ENCODE data around the gene COL18A1. TPM values are rescaled to one million over a fixed set of nuclear protein-coding genes. Genes with fewer than 3 reads are reported as not detected.

The COL18A1 gene
- total RNA-seq, 1 donor from 2014 or later: 52.6 TPM

DNA sequence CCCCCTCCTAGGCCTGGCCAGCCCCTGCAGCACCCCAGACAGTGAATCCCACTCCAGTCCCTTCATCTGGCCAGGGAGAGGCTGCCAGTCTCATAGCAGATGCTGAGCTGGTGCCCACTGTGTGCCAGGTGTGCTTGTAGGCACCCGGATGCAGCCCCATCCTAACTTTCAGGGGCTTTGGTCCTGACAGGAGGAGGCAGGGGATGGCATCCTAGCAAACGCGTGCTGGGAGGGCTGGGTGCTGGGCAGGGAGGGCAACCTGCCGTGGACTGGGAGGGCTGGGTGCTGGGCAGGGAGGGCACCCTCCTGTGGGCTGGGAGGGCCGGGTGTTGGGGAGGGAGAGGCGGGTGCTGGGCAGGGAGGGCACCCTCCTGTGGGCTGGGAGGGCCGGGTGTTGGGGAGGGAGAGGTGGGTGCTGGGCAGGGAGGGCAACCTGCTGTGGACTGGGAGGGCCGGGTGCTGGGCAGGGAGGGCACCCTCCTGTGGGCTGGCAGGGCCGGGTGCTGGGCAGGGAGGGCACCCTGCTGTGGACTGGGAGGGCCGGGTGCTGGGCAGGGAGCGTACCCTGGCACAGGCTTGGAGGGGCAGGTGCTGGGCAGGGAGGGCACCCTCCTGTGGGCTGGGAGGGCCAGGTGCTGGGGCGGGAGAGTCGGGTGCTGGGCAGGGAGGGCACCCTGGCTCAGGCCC, 102.0 kb downstream of the COL18A1 start:
- H2AFZ ChIP-seq (replicated peaks): no peak overlapping the region
- Mint-ChIP-seq H3K4me1 (peaks cover 5% of the 10 kb centered on the region), H3K36me3 (peaks cover 15% of the 10 kb centered on the region), H3K4me3 (no peak overlapping the region), H3K27me3 (ENCODE audit: insufficient read depth, low read depth) (peaks cover 5% of the 10 kb centered on the region), H3K27ac (no peak overlapping the region), H3K9me3 (no peaks in the 10 kb centered on the region)
- no peaks in the 10 kb centered on the region for H3K36me3 ChIP-seq
- peaks cover 5% of the 10 kb centered on the region for H3F3A ChIP-seq (ENCODE audit: low read depth)
- no peak overlapping the region for H3K9ac ChIP-seq
- no peak for DNase-seq (ENCODE audit: low spot score)
- peaks cover 3% of the 10 kb centered on the region for H3K4me1 ChIP-seq
- H3K4me2 ChIP-seq: no peak overlapping the region
- no peak overlapping the region for H3K27ac ChIP-seq
- H3K9me3 ChIP-seq (ENCODE audit: low read depth): no peaks in the 10 kb centered on the region
- no peaks in the 10 kb centered on the region for H3K79me2 ChIP-seq (ENCODE audit: low read depth)
- TF ChIP-seq EZH2phosphoT487 (IDR thresholded peaks at IDR 0.05) (no peak), EZH2 (IDR thresholded peaks at IDR 0.05) (no peak)
- TF ChIP-seq, protein P1, sequence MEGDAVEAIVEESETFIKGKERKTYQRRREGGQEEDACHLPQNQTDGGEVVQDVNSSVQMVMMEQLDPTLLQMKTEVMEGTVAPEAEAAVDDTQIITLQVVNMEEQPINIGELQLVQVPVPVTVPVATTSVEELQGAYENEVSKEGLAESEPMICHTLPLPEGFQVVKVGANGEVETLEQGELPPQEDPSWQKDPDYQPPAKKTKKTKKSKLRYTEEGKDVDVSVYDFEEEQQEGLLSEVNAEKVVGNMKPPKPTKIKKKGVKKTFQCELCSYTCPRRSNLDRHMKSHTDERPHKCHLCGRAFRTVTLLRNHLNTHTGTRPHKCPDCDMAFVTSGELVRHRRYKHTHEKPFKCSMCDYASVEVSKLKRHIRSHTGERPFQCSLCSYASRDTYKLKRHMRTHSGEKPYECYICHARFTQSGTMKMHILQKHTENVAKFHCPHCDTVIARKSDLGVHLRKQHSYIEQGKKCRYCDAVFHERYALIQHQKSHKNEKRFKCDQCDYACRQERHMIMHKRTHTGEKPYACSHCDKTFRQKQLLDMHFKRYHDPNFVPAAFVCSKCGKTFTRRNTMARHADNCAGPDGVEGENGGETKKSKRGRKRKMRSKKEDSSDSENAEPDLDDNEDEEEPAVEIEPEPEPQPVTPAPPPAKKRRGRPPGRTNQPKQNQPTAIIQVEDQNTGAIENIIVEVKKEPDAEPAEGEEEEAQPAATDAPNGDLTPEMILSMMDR (IDR thresholded peaks at IDR 0.05): no peak
- no peaks in the 10 kb centered on the region for H3K27me3 ChIP-seq
- peaks cover 10% of the 10 kb centered on the region for H4K20me1 ChIP-seq (ENCODE audit: low read depth)
- no peak overlapping the region for H3K4me3 ChIP-seq

DNA sequence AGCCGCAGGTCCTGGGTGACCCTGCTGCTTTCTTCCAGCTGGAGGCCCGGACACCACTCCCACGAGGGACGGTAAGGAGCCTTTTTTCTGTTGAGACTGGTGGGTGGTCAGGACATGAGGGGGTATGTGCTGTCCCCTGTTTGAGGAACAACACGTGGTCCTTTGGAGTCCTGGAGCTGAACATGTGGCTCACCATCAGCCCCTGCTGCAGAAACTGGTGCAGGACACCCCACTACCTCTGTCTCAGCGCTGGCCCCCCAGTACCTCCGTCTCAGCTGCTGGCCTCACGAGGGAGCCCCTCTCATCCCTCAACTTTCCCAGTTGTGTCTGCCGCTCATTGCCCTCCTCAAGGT, 102.5 kb downstream of the COL18A1 start:
- H3K36me3 Mint-ChIP-seq: peaks cover 11% of the 10 kb centered on the region
- Histone ChIP-seq H3K27ac (no peak overlapping the region), H4K20me1 (ENCODE audit: low read depth) (peaks cover 10% of the 10 kb centered on the region), H3F3A (ENCODE audit: low read depth) (peaks cover 5% of the 10 kb centered on the region), H3K79me2 (ENCODE audit: low read depth) (no peaks in the 10 kb centered on the region), H3K9me3 (ENCODE audit: low read depth) (no peaks in the 10 kb centered on the region), H3K4me3 (no peak overlapping the region), H3K27me3 (no peaks in the 10 kb centered on the region), H3K9ac (no peak overlapping the region), H3K4me1 (peaks cover 3% of the 10 kb centered on the region), H3K36me3 (no peaks in the 10 kb centered on the region), H3K4me2 (no peak overlapping the region), H2AFZ (replicated peaks) (no peak overlapping the region)
- H3K27me3 Mint-ChIP-seq (ENCODE audit: insufficient read depth, low read depth): peaks cover 5% of the 10 kb centered on the region
- peaks cover 5% of the 10 kb centered on the region for H3K4me1 Mint-ChIP-seq
- TF ChIP-seq, protein P1 (IDR thresholded peaks at IDR 0.05): no peak
- TF ChIP-seq EZH2phosphoT487 (IDR thresholded peaks at IDR 0.05) (no peak), EZH2 (IDR thresholded peaks at IDR 0.05) (no peak)
- no peak overlapping the region for H3K4me3 Mint-ChIP-seq
- no peaks in the 10 kb centered on the region for H3K9me3 Mint-ChIP-seq
- H3K27ac Mint-ChIP-seq: no peak overlapping the region
- no peak for DNase-seq (ENCODE audit: low spot score)

DNA sequence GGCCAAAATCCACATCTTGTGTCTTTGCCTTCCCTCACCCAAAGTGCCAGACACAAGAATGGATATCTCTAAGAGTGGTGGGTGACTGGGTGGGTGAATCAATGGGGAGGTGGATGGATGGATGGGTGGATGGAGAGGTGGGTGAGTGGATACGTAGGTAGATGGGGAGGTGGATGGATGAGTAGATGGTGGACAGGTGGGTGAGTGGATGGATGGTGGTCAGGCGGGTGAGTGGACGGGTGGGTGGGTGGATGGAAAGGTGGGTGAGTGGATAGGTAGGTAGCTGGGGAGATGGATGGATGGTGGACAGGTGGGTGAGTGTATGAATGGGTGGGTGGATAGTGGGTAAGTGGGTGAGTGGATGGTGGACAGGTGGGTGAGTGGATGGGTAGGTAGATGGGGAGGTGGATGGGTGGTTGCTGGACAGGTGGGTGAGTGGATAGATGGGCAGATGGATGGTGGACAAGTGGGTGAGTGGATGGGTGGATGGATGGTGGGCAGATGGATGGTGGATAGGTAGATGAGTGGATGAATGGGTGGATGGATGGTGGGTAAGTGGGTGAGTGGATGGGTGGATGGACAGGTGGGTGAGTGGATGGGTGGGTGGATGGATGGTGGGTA, 103.0 kb downstream of the COL18A1 start:
- Histone ChIP-seq H3K4me3 (no peak overlapping the region), H3K4me2 (no peak overlapping the region), H4K20me1 (ENCODE audit: low read depth) (peaks cover 15% of the 10 kb centered on the region), H3K36me3 (no peaks in the 10 kb centered on the region), H3K27ac (no peak overlapping the region), H3K79me2 (ENCODE audit: low read depth) (no peaks in the 10 kb centered on the region), H3F3A (ENCODE audit: low read depth) (peaks cover 5% of the 10 kb centered on the region), H3K27me3 (no peaks in the 10 kb centered on the region), H3K9me3 (ENCODE audit: low read depth) (no peaks in the 10 kb centered on the region), H3K4me1 (peaks cover 3% of the 10 kb centered on the region), H2AFZ (replicated peaks) (no peak overlapping the region), H3K9ac (no peak overlapping the region)
- Mint-ChIP-seq H3K27me3 (ENCODE audit: insufficient read depth, low read depth) (peaks cover 5% of the 10 kb centered on the region), H3K4me1 (peaks cover 5% of the 10 kb centered on the region), H3K27ac (no peak overlapping the region), H3K36me3 (peaks cover 8% of the 10 kb centered on the region), H3K9me3 (no peaks in the 10 kb centered on the region), H3K4me3 (no peak overlapping the region)
- no peak for DNase-seq (ENCODE audit: low spot score)
- TF ChIP-seq, protein P1 (IDR thresholded peaks at IDR 0.05): no peak
- TF ChIP-seq EZH2phosphoT487 (IDR thresholded peaks at IDR 0.05) (no peak), EZH2 (IDR thresholded peaks at IDR 0.05) (no peak)
